Renal cortical epithelial cell (primary cell): ENCODE measurements around the gene PNPLA2. TPM values are rescaled to one million over a fixed set of nuclear protein-coding genes. Genes with fewer than 3 reads are reported as not detected.

Source experiments
- DNase-seq: peaks from one replicate; pipeline ENCODE4 v3.0.0-alpha.2; 2011; ENCODE audit warnings: low read depth
- total RNA-seq: library from RNA; depleted of rRNA; stranded (reverse); fragments of >200 nt; gene quantifications from 2 replicates; pipeline ENCODE4 v1.2.3, GENCODE V29; 2014

Gene PNPLA2
- total RNA-seq, 1 donor from 2014 or later: 60.1 TPM

- no peak for DNase-seq
These were observed 40.1 kb downstream of the PNPLA2 start for GRCh38 chr11:858762-859339.

- DNase-seq: peak; percentile 70
These were observed 40.8 kb downstream of the PNPLA2 start for GRCh38 chr11:859394-860131.

DNA sequence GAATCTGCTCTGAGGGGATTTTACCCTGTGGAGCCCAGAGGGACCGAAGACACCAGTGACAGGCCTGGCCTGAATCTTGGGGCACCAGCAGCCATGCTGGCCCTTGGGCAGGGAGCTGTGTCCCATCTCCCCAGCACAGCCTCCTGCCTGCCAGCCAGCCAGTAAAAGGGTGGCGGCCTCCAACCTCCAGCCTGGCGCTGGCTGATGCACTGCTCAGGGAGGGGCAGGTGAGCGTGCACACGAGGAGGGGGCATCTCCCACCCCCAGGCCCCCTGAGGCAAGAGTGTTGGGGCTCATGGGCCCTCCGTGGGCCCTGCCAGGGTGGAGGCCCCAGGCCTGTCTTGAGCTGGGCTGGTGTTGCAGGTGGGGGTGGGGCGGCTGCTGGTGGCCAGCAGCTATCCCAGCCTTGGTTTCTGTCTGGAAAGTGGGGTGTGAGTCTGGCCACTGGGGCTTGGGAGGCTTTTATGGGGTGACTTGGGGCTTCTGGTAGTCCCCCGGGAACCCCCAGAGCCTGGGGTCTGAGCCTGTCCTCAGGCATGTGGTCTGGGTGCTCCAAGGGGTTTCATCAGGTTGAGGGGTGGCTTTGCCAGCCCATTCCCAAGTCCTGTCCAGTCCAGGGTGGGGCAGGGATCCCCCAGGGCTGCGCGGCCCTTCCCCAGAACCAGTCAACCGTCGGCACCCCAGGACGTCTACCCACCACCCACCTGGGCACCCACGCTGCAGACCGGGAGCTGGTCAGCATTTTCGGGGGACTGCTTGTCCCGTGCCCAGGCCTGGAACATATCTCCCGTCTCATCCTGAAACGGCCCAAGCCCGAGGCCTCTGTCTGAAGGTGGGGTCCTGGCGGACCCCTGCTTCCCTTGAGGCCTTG, 41.8 kb downstream of the PNPLA2 start:
- no peak for DNase-seq

DNA sequence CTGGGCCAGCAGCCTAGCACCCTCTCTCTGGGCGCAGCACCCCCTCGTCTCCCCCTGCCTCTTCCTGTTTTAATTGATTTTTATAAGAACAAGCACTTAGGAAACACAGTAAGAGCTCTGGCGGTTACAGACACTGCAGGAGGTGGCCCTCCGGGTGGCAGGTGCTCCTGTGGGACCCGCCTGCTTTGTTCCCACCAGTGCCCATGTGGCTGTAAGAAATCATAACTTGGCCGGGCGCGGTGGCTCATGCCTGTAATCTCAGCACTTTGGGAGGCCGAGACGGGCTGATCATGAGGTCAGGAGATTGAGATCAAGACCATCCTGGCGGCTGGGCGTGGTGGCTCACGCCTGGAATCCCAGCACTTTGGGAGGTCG, 42.4 kb downstream of the PNPLA2 start:
- DNase-seq: no peak

GRCh38 chr11:862081-862661, 43.5 kb downstream of the PNPLA2 start:
- DNase-seq: no peak

GRCh38 chr11:862696-863022, 43.9 kb downstream of the PNPLA2 start:
- DNase-seq: no peak

DNA sequence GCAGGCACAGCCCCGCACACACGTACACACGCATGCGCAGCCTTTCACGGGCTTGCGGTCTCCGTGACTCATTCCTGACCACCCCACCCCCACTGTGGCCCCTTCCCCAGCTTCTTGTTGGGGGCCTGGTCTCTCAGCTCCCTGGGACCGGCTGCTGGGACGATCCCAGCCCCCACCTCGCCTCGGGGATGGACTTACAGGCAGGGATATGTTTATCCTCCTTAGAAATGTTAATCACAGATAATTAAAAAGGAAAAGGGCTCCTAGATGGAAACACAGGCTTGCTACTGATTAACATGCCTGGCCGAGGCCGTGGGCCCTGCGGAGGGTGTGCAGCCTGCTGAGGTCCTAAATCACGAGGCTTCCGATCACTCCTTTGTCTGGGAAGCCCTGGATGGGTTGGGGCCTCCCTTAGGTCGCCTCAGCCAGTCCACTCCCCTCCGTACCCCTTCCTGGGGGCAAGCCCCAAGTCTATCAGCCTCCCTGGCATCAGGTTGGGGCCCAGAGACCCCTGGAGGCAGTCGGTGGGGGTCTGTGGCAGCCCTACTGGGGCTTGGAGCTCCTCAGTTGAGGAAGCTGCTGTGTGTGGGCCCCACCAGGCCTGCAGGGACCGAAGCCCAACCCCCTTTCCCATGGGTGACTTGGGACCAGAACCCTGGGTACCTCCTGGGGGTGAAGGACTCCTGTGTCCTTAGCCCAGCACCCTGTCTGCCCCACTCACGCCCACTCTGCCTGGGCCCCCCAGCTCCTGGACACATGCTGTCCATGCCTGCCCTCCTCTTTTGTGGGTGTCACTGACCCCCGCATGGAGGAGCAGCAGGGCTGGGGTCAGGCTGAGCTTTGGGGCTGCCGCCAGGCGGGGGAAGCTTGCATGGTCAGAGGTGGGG, 44.6 kb downstream of the PNPLA2 start:
- DNase-seq: peak; percentile 41

- DNase-seq: no peak
These were observed 45.5 kb downstream of the PNPLA2 start for GRCh38 chr11:863910-864827.

DNA sequence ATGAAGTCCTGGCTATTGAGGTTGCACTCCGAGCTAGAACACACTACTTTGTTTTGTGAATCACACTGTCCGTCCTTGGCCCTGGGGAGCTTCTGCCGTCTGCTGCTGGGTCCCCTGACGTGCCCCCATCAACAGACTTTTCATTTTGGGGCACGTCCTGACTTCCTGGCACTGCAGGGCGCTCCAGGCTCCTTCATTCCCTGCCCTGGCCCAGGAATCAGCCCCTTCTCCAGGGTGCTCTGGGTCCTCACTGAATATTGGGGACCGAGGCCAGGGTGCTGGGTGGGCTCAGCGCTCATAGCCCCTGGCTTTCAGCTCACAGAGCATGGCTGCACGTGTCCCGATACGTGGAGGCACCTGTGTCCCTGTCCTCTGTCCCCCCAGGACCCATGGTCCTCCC, 46.2 kb downstream of the PNPLA2 start:
- no peak for DNase-seq

DNA sequence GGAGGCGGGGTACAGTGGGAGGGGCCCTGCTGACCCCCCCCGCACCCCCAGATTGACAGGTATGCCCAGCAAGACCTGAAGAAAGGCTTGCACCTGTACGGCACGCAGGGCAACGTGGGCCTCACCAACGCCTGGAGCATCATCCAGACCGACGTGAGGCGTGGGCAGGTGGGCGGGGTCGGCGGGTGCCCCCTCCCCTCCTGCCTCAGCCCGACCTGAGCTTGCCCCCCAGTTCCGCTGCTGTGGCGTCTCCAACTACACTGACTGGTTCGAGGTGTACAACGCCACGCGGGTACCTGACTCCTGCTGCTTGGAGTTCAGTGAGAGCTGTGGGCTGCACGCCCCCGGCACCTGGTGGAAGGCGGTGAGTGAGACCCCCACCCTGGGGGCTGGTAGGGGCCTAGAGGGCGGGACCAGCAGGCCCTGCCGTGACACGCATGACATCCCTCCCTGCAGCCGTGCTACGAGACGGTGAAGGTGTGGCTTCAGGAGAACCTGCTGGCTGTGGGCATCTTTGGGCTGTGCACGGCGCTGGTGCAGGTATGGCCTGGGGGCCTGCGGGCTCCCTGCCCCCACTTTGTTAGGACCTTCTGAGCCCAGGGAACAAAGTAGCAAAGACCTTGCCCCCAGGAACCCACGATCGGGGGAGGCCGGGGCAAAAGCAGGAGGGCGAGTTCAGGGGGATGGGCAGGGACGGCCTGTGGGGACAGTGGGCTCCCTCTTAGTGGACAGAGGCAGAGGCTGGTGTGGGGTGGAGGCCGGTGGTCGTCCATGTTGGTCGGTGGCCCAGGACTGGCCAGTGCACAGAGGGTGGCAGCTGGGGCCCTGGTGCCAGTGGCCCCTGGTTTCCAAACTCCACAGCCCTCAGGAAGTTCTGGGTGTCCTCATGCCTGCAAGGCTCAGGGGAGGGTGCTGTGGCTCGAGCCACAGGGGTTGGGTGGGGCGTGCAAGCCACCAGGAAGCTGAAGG, 47.0 kb downstream of the PNPLA2 start:
- no peak for DNase-seq

DNA sequence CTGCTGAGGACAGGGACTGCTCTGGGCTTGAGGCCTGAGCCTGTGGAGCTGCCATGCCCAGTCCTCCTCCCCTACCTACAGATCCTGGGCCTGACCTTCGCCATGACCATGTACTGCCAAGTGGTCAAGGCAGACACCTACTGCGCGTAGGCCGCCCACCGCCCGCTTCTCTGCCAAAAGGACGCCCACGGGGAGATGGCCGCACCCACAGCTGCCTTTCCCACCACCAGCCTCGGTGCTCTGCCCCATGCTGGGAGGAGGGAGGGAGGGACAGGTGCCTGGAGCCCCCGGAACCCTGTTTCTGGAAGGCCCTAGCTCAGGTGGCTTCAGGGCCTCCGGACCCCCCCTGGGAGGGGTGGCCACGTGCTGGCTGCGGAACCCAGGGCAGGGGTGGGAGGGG, 47.8 kb downstream of the PNPLA2 start:
- DNase-seq: no peak

DNA sequence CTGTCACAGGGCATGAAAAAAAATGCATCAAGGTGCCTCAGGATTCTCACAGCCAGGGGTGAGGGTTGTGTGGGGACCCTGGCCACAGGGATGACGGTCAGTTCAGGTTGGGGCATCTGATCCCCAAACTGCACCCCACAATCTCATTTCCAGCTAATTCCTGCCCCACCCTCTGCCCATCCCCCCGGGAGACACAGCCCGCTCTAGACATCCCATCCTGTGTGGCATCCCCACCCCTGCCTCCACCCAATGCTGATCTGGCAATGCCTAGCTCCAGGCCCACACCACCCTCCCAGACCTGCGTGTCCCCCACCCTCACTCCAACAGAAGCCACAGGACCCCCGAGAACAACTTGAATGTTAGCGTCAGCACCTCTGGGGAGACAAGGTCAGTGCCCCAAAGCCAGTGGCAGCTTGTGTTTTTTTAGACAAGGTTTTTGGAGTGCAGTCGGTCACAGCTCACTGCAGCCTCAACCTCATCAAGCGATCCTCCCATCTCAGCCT, 49.2 kb downstream of the PNPLA2 start:
- DNase-seq: no peak

DNA sequence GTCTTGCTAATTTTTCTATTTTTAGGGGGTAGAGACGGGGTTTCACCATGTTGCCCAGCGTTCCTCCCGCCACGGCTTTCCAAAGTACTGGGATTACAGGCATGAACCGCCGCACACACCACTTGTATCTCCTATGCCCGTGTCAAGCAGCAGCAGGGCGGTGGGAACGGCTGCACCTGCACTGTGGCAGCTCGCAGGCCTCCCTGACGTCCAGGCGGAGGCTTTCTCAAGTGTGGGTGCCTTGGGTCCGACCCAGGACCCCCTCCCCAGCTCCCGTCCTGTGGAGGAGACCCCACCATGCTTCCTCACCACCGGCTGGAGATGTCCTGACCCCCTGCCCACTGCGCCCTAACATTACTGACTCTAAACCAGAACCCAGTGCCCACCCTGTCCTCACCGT, 49.7 kb downstream of the PNPLA2 start:
- DNase-seq: no peak

DNA sequence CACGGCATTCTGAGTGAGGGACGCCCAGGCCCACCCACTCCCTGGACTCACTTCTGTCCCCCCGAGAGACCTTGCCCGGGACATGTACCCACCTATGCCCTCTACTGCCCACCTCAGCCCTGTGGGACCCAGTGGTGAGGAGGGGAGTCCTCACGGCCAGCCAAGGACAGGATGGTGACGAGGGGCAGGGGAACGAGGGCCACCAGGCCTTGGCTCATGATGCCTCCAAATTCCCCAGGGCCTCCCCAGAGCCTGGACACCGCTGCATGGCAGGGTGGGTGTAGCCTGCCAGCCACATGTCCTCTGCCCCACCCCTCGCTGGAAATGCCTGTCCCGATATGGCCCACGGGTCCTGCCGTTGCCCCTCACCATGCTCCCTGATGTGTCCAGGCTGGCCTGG, 50.1 kb downstream of the PNPLA2 start:
- no peak for DNase-seq

- no peak for DNase-seq
These were observed 50.8 kb downstream of the PNPLA2 start for GRCh38 chr11:869399-870126.

GRCh38 chr11:870127-870413, 51.4 kb downstream of the PNPLA2 start:
- no peak for DNase-seq

DNA sequence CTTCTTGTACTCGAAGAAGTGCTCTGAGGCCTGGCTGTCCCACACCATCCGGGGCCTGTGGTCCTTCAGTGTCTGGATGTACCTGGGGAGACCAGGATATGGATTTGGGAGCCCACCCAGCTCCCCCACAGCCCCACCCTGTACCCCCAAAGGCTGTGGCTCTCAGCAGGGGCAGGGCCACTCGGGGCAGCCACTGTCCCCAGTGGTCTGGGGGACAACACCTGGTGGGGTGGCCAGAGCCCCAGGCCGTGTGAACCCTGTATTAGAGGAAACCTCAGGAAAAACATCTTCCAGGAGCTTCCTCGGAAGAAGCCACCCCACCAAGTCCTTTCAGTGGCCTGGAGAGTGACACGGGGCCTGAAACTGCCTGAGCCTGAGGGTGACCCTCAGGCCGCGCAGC, 51.7 kb downstream of the PNPLA2 start:
- DNase-seq: no peak

- no peak for DNase-seq
These were observed 52.8 kb downstream of the PNPLA2 start for GRCh38 chr11:871472-871871.

- DNase-seq: no peak
These were observed 54.1 kb downstream of the PNPLA2 start for GRCh38 chr11:872799-873198.
